WERI-Rb-1 (cell line): Measurements from ENCODE around the gene SPEF1.

Experiments used
- DNase-seq: peaks from one replicate; pipeline ENCODE4 v3.0.0-alpha.2; 2020
- H3K27ac ChIP-seq: fragments of 250-450 bp; sonication (Bioruptor Pico); 2 replicates; pipeline ENCODE4 v1.5.1; 2020; ENCODE audit warnings: mild to moderate bottlenecking, moderate library complexity
- H3K27me3 ChIP-seq: fragments of 250-450 bp; sonication (Bioruptor Pico); 2 replicates; pipeline ENCODE4 v1.5.1; 2021; ENCODE audit warnings: mild to moderate bottlenecking, low read depth, moderate library complexity; ENCODE audit not compliant: insufficient read depth, severe bottlenecking
- H3K36me3 ChIP-seq: fragments of 250-450 bp; sonication (Bioruptor Pico); 2 replicates; pipeline ENCODE4 v1.5.1; 2020; ENCODE audit warnings: mild to moderate bottlenecking, moderate library complexity
- H3K4me3 ChIP-seq: 2 replicates; pipeline ENCODE4 v1.5.1; 2011; ENCODE audit warnings: low read depth, mild to moderate bottlenecking, control low read depth, low read length
- H3K9me3 ChIP-seq: fragments of 250-450 bp; sonication (Bioruptor Pico); 2 replicates; pipeline ENCODE4 v1.5.1; 2021; ENCODE audit warnings: mild to moderate bottlenecking, moderate library complexity; ENCODE audit not compliant: severe bottlenecking
- CTCF ChIP-seq: IDR thresholded peaks from 2 replicates; pipeline ENCODE4 v1.5.1; 2011; ENCODE audit warnings: low read depth, mild to moderate bottlenecking, control low read depth, inconsistent platforms, low read length

The SPEF1 gene

GRCh38 chr20:3777716-3778629 is 3.3 kb downstream of the SPEF1 start:
- Histone ChIP-seq H3K27ac (no peak overlapping the region; the same call in 1 of the 2 replicates), H3K27me3 (peaks cover 2% of the 10 kb centered on the region), H3K36me3 (no peaks in the 10 kb centered on the region), H3K9me3 (peaks cover 3% of the 10 kb centered on the region), H3K4me3 (peak overlapping the region; percentile 39)
- TF ChIP-seq CTCF, result peak; percentile 6; the same call in 1 of the 2 replicates
- DNase-seq, result peak; percentile 66

GRCh38 chr20:3777381-3777715 is 3.9 kb downstream of the SPEF1 start:
- H3K27ac ChIP-seq, result no peak overlapping the region
- DNase-seq, result no peak
- H3K27me3 ChIP-seq, result peaks cover 2% of the 10 kb centered on the region

GRCh38 chr20:3775457-3776108 is 5.7 kb downstream of the SPEF1 start:
- H3K27ac ChIP-seq, result no peak overlapping the region
- no peak overlapping the region for H3K4me3 ChIP-seq
- no peak for TF ChIP-seq CTCF
- H3K9me3 ChIP-seq, result peaks cover 3% of the 10 kb centered on the region
- H3K27me3 ChIP-seq, result peaks cover 2% of the 10 kb centered on the region
- DNase-seq, result no peak
- no peaks in the 10 kb centered on the region for H3K36me3 ChIP-seq

More at GRCh38 chr20:3777381-3777715, 3.9 kb downstream of the SPEF1 start:
- H3K36me3 ChIP-seq, result no peaks in the 10 kb centered on the region
- peak overlapping the region; percentile 39 for H3K4me3 ChIP-seq
- no peak for TF ChIP-seq CTCF
- peaks cover 3% of the 10 kb centered on the region for H3K9me3 ChIP-seq

- no peak overlapping the region for H3K27ac ChIP-seq
- 0 out of 2 replicates have a peak, but pooled peaks cover 3% of the 10 kb centered on the region for H3K36me3 ChIP-seq
- H3K4me3 ChIP-seq, result no peak overlapping the region
- DNase-seq, result no peak
- H3K27me3 ChIP-seq, result no peaks in the 10 kb centered on the region
- H3K9me3 ChIP-seq, result peaks cover 3% of the 10 kb centered on the region
- TF ChIP-seq CTCF, result no peak
Observed at GRCh38 chr20:3771552-3772058, 9.6 kb downstream of the SPEF1 start.

- H3K36me3 ChIP-seq, result peaks cover 3% of the 10 kb centered on the region; the same call in 1 of the 2 replicates
Observed at GRCh38 chr20:3768342-3769130, 12.7 kb downstream of the SPEF1 start.

More at GRCh38 chr20:3768342-3769130, 12.7 kb downstream of the SPEF1 start:
- Histone ChIP-seq H3K9me3 (no peaks in the 10 kb centered on the region), H3K27ac (peak overlapping the region; percentile 87), H3K4me3 (peak overlapping the region; percentile 96), H3K27me3 (no peaks in the 10 kb centered on the region)
- TF ChIP-seq CTCF, result peak; percentile 82
- DNase-seq, result peak; percentile 83
